Activated CD8-positive, alpha-beta memory T cell treated with anti-CD3 and anti-CD28 coated beads, Interleukin-2, amount 50 U/mL, for 24 hours (primary cell): Measurements from ENCODE around the gene ZPBP.

ENCODE experiments used
- DNase-seq: peaks from one replicate; pipeline ENCODE4 v3.0.0-alpha.2; 2020; ENCODE audit errors: extremely low read depth

The ZPBP gene, protein sequence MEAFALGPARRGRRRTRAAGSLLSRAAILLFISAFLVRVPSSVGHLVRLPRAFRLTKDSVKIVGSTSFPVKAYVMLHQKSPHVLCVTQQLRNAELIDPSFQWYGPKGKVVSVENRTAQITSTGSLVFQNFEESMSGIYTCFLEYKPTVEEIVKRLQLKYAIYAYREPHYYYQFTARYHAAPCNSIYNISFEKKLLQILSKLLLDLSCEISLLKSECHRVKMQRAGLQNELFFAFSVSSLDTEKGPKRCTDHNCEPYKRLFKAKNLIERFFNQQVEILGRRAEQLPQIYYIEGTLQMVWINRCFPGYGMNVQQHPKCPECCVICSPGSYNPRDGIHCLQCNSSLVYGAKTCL

DNA sequence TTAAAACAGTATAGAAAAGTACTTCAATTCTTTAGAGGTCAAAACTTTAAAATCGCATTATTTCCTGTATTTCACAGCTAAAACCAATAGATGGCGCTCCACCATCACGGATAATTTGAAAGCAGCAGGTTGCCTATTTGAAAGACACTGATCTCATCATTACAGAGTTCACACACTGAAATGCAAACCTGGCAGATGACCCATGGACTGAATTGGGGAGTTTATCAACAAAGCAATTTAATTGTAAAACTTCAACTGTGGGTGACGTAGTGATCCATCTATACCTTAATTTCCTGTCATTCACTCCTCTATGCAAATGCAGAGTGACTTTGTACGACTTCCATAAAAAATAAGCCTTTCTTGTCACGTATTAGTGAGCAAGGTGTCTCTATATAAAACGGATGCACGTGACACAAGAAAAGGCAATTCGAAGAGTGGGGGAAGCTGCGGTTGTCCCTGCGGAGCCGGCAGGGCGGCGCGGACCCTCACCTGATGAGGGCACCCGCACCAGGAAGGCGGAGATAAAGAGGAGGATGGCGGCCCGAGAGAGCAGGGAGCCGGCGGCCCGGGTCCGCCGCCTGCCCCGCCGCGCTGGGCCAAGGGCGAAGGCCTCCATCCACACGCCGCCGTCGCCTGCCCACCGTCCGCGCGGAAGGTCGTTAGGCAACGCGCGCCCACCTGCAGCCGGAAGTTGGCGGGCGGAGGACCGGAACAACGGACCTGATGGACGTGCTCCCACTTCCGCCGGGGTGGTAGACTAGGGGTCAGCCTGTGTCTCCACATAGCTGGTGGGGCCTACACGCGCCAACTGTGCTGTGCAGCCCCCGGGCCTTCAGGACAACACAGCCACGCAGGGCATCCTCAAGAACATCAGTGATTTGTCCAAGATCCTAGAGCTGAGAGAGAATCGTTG, at the start of gene ZPBP:
ZPBP (minus strand) TSS at position 668 of the 913 bp plus-strand sequence; CDS start at position 616, 52 bp downstream.
- DNase-seq = no peak

DNA sequence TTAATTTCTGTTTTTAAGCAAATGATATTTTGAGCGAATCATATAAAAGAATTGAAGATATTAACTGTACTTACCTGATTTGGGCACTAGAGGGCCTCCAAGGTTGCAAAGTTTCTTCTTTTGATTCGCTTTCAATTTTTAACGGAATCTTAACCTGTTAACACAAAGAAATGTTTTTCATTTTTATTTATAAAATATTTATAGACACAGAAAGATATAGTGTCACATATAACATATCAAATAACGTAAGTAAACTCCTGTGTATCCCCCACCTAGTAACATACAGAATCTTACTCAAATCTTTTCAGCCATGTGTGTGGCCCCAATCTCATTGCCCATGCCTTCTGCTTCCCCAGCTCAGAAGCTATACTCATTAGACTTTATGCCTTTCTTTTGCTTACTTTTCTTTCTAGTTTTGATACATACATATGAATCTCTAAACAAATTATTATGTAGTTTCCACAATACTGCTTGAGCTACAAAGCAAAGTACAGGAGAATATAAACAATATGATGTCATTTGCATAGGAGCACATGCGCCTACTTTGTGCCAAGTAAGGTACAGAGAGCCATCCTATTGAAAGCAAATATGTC, 49.5 kb upstream of the ZPBP start:
- DNase-seq = no peak

DNA sequence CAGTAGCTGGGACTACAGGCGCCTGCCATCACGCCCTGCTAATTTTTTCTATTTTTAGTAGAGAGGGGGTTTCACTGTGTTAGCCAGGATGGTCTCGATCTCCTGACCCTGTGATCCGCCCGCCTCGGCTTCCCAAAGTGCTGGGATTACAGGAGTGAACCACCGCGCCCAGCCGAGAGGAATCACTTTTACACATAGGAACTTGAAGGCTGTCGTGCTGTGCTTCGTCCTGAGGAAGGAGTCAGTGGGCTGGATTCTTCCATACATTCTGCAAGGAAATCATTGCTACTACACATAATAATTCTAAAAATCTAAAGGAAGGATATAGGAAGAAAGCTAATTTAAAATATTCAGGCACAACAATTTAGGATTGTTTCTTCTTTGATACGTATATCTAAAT, 48.8 kb upstream of the ZPBP start:
- no peak for DNase-seq

DNA sequence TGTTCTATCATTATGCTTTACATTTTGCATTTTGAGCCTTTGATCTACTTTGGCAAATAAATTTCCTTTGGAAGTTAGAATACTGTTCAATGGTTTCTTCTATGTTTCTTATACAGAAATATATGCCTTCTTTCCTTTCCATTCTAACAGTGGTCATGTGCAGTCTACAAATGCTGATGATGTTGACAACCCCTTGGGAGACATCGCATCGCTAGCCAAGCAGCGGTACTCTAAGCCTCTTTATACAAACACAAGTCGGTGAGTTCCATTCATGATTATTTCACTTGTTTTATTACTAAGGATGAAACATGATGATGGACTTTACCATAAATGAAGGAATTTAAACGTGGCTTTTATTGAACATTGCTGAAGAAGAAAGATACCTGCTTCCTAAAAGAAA, 48.1 kb upstream of the ZPBP start:
- DNase-seq = no peak

DNA sequence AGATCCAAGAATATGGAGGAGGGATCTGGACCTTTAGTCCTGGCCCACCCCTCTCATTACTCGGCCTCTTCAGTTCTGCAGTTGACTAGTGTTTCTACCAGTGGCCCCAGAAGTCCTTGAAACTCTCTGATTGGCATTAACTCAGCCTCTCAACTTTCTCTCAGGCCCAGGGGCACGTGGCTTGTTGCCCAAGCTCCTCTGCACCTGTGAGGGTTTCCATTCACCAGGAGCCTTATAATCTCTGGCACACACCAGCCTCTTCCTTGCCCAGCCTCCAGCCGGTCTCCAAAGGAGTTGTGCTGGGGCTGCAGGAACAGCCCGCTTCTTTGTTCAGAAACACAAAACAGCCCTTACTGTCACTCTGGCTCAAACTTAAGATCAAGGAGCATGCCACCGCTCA, 47.6 kb upstream of the ZPBP start:
- DNase-seq = no peak

DNA sequence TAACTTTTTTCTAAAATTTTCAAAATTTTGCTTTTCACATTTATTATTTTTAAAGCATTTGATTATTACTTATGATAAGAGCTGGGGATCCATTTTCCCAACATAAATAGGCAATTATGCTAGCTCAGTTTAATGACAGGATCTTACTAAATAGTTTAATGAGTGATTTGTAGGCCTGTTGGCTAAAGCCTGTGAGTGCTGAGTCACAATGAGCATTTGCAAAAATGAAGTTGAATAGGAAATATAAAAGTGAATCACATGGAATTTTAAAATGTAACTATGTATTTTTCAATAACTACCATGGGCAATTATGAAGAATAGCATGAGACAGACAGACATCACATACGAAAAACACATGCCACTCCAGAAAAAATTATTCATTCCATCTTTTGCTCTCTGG, 45.1 kb upstream of the ZPBP start:
- DNase-seq = no peak

DNA sequence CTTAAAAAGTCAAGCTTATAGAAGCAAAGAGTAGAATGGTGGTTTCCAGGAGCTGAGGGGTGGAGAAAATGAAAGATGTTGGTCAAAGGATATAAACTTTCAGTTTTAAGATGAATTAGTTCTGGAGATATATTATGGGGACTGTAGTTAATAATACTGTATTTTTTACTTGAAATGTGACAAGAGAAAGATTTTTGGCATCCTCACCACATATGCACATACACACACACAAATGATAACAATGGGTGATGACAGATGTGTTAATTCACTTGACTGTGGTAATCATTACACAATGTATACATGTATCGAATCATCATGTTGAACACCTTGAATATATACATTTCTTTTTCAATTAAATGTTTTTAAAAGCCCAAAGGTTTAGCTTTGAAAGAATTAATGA, 32.7 kb upstream of the ZPBP start:
- DNase-seq = no peak

DNA sequence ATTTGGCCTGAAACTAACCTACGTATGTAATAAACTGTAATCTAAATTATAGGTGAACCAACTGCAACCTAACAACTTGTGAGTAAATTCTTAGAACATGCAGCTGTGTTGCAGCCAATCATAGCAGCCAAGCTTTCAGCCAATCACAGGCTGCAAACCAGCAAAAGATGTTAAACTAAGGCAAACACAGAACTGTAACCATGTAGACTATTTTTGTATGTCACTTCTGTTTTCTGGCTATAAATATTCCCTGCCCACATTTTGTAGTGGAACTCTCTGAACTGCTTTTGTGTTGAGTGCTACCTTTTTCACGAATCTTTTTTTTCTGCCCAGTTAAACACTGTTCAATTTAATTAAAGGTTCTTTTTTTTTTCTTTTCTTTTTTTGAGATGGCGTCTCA, 28.2 kb upstream of the ZPBP start:
- no peak for DNase-seq

DNA sequence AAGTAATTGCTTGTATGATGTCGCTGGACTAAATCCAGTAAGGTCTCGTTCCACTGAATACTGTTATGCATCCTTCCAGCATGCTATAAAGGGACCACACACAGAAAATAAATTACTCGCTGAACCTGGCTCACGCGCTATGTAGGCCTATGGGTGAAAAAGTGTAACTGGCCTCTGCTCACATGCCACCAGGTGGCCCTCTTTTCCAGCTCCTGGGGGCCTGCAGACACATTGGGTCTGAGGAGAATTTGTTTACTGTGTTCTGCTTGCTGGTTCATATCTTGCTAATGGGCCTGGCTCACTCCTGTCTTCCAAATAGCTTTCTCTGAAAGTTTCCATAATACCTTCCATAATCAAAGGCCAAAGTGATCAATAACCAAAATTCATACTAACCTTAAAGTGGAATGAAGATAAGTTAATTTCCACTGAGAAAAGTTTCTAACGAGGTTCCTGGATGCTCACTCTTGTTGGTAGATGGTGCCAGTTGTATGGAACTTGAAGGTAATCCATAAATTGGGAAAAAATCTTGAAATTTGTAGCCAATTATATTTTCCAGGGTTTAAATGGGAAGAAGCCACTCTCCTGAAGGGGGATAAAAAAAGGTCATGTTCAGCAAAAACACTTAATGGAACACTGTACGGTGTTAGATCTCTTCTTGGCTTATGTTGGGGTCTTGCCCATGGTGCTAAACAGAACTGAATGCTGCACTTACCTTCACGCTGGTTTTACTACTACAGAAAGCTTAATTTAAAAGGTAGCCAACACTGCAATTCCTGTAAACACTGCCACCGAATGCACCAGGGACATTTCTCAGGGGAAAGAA, 27.0 kb upstream of the ZPBP start:
- DNase-seq = no peak

DNA sequence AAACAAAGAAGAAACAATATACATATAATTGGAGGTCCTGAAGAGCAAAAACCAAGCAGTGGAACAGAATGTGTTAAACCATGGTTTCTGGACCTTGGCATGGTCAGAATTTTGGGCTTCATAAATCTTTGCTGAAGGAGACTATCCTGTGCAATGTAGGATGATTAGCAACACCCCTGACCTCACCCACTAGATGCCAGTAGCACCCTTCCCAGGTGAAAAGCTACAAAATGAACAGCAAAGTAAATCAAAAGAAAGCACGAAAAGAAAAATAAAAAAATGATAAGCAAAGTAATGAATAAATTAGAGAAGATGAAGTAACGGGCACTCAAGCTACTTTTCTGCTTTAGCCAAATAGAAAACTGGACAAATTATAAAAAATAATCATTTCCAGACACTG, 19.2 kb upstream of the ZPBP start:
- no peak for DNase-seq

DNA sequence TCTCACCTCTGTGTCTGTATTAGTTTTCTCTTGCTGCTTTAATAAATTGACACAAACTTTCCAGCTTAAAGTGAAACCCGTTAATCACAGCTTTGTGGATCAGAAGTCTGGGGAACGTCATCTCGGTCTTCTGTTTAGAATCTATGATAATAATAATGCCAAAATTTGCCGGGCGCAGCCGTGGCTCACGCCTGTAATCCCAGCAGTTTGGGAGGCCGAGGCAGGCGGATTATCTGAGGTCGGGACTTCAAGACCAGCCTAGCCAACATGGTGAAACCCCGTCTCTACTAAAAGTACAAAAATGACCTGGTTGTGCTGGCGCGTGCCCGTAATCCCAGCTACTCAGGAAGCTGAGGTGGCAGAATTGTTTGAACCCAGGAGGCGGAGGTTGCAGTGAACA, 8.8 kb upstream of the ZPBP start:
- DNase-seq = no peak

DNA sequence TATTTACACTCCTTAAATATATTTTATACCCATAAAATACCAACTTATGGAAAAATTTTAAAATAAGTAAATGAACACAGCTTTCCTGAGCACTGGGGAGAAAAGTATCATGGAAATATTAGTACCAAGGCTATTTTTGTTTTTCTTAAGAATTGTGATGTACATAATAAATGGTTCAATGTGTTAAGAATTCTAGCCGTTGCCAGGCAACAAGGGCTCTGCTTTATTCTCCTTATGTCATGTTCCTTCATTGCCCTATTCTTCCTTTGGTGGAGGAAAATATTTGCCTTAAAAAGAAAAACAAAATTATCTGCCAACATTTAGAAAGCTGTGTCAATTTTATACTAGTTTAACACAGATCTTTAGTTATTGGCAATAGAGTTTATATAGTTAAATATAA, 2.6 kb upstream of the ZPBP start:
- DNase-seq = no peak

DNA sequence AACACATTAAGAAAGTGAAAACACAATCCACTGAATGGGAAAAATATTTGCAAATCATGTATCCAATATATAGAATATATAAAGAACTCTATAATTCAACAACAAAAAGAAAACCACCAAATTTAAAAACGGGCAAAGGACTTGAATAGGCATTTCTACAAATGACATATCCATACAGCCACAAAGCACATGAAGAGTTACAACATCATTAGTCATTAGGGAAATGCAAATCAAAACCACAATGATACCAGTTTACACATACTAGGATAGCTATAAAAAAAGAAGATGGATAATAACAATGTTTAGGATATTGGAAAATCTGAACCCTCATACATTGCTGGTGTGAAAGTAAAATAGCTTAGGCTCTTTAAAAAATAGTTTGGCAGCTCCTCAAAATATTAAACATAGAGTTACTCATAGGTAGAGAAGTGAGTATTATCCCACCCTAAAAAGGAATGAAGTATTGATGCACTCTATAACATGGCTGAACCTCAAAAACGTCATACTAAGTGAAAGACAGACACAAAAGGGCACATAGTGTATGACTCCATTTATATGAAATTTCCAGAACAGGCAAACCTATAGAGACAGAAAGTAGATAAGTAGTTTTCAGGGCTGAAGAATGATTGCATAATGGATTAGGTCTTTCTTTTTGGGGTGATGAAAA, 4.5 kb downstream of the ZPBP start:
- no peak for DNase-seq

DNA sequence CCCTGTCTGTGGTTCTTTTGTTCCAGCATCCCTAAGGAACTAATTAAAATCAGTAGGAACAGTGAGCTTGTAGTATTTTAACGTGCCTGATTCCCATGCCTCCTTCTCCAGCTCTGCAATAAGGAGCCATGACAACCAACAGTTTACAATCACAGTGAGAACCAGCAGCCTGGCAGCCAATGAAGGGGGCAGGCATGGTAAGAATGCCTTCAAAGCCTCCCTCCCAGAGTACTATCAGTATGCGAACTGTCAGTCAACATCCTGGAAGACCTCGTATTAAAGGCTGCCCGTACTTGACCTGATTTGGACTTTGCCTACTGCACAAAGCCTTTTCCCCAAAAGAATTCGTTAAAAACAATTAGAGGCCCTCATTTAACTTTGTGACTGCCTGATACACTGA, 7.7 kb downstream of the ZPBP start:
- no peak for DNase-seq

DNA sequence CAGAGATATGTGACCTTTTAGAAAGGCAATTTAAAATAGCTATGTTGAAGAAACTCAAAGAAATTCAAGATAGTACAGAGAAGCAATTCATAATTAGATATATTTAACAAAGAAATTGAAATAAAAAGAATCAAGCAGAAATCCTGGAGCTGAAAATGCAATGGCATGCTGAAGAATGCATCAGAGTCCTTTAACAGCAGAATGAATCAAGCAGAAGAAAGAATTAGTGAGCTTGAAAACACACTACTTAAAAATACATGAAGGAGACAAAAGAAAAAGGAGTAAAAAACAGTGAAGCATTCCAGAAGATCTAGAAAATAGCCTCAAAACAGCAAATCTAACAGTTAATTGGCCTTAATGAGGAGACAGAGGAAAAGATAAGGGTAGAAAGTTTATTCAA, 20.0 kb downstream of the ZPBP start:
- DNase-seq = no peak

DNA sequence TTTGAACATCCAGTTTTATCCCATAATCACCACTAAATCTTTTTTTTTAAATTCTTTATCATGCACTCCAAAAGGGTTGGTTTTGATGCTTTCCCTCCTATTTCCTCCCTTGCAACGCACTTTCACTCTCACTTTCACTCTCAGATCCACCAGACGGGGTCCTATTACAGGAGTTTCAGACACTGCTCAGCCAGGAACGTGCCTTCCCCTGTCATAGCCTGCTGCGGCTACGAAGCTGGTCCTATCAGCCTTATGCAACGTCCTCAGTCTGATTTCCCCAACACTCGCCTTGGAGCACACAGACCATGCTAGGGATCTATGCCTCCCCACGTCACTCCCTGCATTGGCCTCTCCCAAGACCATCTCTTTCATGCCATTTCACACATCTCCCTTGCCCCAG, 23.4 kb downstream of the ZPBP start:
- DNase-seq = no peak

DNA sequence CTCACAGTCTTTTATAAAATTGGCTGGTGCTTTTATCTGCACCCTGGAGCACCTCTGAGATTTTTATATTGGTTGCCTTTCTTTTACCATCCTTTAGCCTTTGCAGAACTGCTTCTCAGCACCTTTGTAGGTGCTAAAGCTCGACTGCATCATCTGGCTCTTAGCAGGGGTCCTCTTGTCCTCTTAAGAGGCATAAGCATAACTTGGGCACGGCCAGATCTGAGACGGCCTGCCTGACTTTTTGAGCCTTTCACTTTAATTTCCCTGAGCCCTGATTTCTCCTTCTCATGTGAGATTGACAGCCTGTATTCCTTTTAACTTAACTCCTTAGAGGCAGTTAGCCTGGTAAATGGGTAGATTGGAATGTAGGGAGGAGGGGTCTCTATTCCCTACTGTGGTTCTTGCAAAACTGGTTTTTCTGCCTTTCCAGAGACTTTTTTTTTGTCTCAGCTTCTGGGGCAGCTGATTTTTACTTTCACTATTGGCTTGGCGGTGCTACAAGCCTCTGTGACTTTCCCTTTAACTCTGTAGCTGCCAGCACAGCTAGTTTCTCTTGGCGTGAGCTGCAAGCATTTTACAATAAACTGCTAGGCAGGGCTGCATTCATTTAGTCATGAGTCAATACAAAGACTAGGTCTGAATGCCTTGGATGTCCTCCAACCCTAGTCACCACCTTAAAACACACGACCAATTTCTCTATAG, 24.0 kb downstream of the ZPBP start:
- no peak for DNase-seq

DNA sequence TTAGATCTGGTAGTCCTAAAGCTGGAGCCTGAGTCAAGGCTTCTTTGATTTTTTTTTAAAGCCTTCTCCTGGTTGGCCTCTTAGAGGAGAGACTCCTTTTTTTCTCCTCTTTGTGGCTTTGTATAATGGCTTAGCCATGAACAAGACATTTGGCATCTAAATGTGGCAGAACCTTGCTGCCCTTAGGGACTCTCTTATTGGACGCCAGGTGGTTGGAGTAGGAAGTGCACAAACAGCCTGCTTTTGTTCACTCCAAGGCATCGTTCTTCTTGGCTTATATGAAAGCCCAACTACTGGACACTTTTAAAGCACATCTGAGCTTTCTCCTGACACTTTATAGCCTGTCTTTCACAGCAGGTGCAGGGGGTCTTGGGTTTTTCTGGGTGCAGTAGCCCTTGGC, 25.0 kb downstream of the ZPBP start:
- DNase-seq = no peak

DNA sequence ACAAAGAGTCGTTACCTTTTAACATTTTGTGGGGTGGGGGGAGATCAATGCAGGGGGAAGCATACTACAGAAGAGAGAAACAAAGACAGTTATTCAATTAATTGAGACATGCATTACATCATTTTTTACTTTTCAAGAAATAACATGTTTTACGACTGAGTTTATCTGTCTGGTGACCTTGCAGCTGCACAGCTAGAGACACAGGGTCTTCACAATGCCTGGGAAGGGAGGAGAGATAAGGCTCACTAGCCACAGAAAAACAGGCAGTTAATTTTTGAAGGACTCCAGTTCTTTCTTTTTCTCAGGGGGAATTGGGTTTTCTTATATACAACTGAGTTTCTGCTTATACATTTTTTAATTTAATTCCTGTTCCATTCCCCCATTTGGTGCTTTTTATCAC, 30.1 kb downstream of the ZPBP start:
- no peak for DNase-seq

DNA sequence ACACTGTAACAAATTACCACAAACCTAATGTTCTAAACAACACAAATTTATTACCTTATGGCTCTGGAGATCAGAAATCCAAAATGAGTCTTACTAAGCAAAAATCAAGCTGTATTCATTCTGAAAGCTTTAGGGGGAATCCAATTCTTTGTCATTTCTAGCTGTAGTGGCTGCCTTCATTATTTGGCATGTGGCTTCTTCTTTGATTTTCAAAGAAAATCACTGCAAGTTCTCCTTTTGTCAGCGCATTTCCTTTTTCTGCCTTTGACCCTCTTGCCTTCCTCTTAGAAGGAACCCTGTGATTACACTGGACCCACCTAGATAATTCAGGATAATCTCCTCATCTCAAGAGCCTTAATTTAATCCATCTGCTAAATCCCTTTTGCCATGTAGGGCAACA, 36.9 kb downstream of the ZPBP start:
- DNase-seq = no peak

DNA sequence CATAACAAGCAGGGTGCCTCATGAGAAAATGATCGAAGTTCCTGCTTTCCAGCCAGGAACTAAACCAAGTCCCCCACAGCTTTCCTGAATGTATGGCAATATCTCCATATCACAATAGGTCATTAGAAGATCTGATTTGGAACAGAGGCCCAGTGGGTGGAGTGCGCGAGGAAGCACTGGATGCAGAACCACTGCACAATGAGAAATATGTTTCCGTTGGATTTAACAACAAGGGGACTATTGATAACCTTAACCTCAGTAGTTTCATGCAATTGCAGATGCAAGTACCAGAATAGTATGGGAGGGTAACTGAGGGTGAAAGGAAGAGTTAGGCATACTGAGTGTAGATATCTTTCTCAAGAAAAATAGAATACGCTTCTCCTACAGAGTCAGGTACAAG, 45.3 kb downstream of the ZPBP start:
- DNase-seq = no peak
